ENCODE results near the gene KRT27. TPM values are rescaled to one million over a fixed set of nuclear protein-coding genes. Genes with fewer than 3 reads are reported as not detected.

The KRT27 gene
- total and polyA plus RNA-seq, 7 experiments from 2014 or later = not detected

Other genes starting within 250 kb of the KRT27 start
- 100 to 1,000 TPM; 153 to 675 (median 262) TPM for gene CCR7, start 217.1 kb downstream of the KRT27 start, total RNA-seq
- gene CCR7, start 217.1 kb downstream of the KRT27 start, polyA plus RNA-seq = 1,000 to 10,000 TPM; 1,350 to 2,301 TPM
- gene SMARCE1, start 134.7 kb downstream of the KRT27 start, total RNA-seq = 100 to 1,000 TPM in 1 of 5 experiments, 10 to 100 TPM in 4; 65.4 to 101 (median 79.2) TPM
- 100 to 1,000 TPM; 142 to 184 TPM for gene SMARCE1, start 134.7 kb downstream of the KRT27 start, polyA plus RNA-seq
- not detected for gene KRT222, start 117.4 kb downstream of the KRT27 start, total RNA-seq
- not detected for gene KRT222, start 117.4 kb downstream of the KRT27 start, polyA plus RNA-seq
- gene KRT24, start 78.8 kb downstream of the KRT27 start, total RNA-seq = not detected
- gene KRT24, start 78.8 kb downstream of the KRT27 start, polyA plus RNA-seq = not detected
- not detected for gene KRT25, start 27.2 kb downstream of the KRT27 start, total RNA-seq
- gene KRT25, start 27.2 kb downstream of the KRT27 start, polyA plus RNA-seq = not detected
- not detected for gene KRT26, start 10.3 kb downstream of the KRT27 start, total RNA-seq
- gene KRT26, start 10.3 kb downstream of the KRT27 start, polyA plus RNA-seq = not detected
- gene KRT28, start 17.4 kb upstream of the KRT27 start, total RNA-seq = not detected
- gene KRT28, start 17.4 kb upstream of the KRT27 start, polyA plus RNA-seq = not detected
- 10 to 100 TPM; 23.8 to 43.4 (median 35.3) TPM for gene KRT10, start 40.1 kb upstream of the KRT27 start, total RNA-seq
- gene KRT10, start 40.1 kb upstream of the KRT27 start, polyA plus RNA-seq = 100 to 1,000 TPM; 143 to 189 TPM
- gene KRT12, start 84.7 kb upstream of the KRT27 start, total RNA-seq = not detected
- gene KRT12, start 84.7 kb upstream of the KRT27 start, polyA plus RNA-seq = not detected
- gene KRT20, start 102.7 kb upstream of the KRT27 start, total RNA-seq = not detected
- not detected for gene KRT20, start 102.7 kb upstream of the KRT27 start, polyA plus RNA-seq
- under 1 TPM in 1 of 5 experiments, not detected in 4; 0.83 TPM for gene KRT23, start 155.1 kb upstream of the KRT27 start, total RNA-seq
- not detected for gene KRT23, start 155.1 kb upstream of the KRT27 start, polyA plus RNA-seq
- not detected for gene KRT39, start 184.4 kb upstream of the KRT27 start, total RNA-seq
- not detected for gene KRT39, start 184.4 kb upstream of the KRT27 start, polyA plus RNA-seq
- gene KRT40, start 201.8 kb upstream of the KRT27 start, total RNA-seq = not detected
- gene KRT40, start 201.8 kb upstream of the KRT27 start, polyA plus RNA-seq = not detected
- not detected for gene KRTAP3-3, start 211.6 kb upstream of the KRT27 start, total RNA-seq
- gene KRTAP3-3, start 211.6 kb upstream of the KRT27 start, polyA plus RNA-seq = not detected
- gene KRTAP3-2, start 217.4 kb upstream of the KRT27 start, total RNA-seq = not detected
- not detected for gene KRTAP3-2, start 217.4 kb upstream of the KRT27 start, polyA plus RNA-seq
- gene KRTAP3-1, start 226.6 kb upstream of the KRT27 start, total RNA-seq = not detected
- gene KRTAP3-1, start 226.6 kb upstream of the KRT27 start, polyA plus RNA-seq = not detected
- not detected for gene KRTAP1-5, start 244.7 kb upstream of the KRT27 start, total RNA-seq
- not detected for gene KRTAP1-5, start 244.7 kb upstream of the KRT27 start, polyA plus RNA-seq
- gene KRTAP1-4, start 247.6 kb upstream of the KRT27 start, total RNA-seq = not detected
- not detected for gene KRTAP1-4, start 247.6 kb upstream of the KRT27 start, polyA plus RNA-seq